K562 (cell line): Measurements from ENCODE around the gene WNT7B. TPM values are rescaled to one million over a fixed set of nuclear protein-coding genes. Genes with fewer than 3 reads are reported as not detected.
A peak's percentile ranks its signal among the peaks of the same experiment; 100 is the strongest.

Experiments used
- ATAC-seq: fragments of 200-7000 bp; cut with Tn5 transposase; 3 replicates; pipeline ENCODE4 v1.9.1; 2020; ENCODE audit warnings: moderate library complexity
- BruUV-seq: library from RNA; stranded (reverse); fragments of 400-500 nt; replicated peaks from 2 replicates; lab custom pipeline; 2021; lab: Mats Ljungman, UMichigan
- CTCF ChIA-PET: fragments of 300-600 bp; formaldehyde crosslinking; extraction: SDS; loops from one replicate; lab custom pipeline; 2021; ENCODE audit warnings: low intra/inter-chr PET ratio; lab: Yijun Ruan, JAX
- POLR2A ChIA-PET: fragments of 300-600, 350-650 bp; sonication (Branson Sonifier 250); formaldehyde crosslinking; extraction: SDS; loops from one replicate; lab custom pipeline; 2021; ENCODE audit warnings: antibody characterized with exemption, inconsistent platforms; lab: Yijun Ruan, JAX
- DNase-seq, 4 experiments: peaks; one replicate each; pipeline versions ENCODE4 v3.0.0 to v3.0.0-alpha.2; 2011 to 2018; ENCODE audit warnings: low spot score in 3 of 4, mixed read lengths in 3 of 4; ENCODE audit errors: extremely low read depth in 1 of 4
- FAIRE-seq: peaks from 2 replicates; lab custom pipeline; 2011; peaks lifted over from hg19 to GRCh38; lab: Jason Lieb, UNC
- H2AFZ ChIP-seq: 2 replicates; pipeline ENCODE4 v1.6.0; 2011; ENCODE audit warnings: low read depth, low read length, control low read depth, inconsistent platforms
- H3K27ac ChIP-seq: fragments of 200-600 bp; 3 replicates; pipeline ENCODE4 v1.8.0; 2011; ENCODE audit warnings: low read depth, mild to moderate bottlenecking, control low read depth, inconsistent platforms, low read length, moderate library complexity, mixed read lengths; ENCODE audit errors: extremely low read depth
- H3K27me3 ChIP-seq, 2 experiments: fragments of 300-600 bp in 1 of 2; 2 replicates in 1 of 2; 3 replicates in 1 of 2; pipeline versions ENCODE4 v1.6.0 to v1.8.0; 2011; ENCODE audit warnings: inconsistent platforms in 2 of 2, low read length in 2 of 2, mild to moderate bottlenecking in 1 of 2, mixed read lengths in 1 of 2, moderate library complexity in 1 of 2; ENCODE audit not compliant: control insufficient read depth in 2 of 2, insufficient read depth in 2 of 2
- H3K36me3 ChIP-seq: fragments of 300-600 bp; 3 replicates; pipeline ENCODE4 v1.8.0; 2011; ENCODE audit warnings: mild to moderate bottlenecking, low read length, inconsistent platforms; ENCODE audit not compliant: control insufficient read depth, insufficient read depth
- H3K4me1 ChIP-seq, 2 experiments: fragments of 200-600 bp in 1 of 2; replicated peaks in 1 of 2; 2 replicates in 1 of 2; 3 replicates in 1 of 2; pipeline versions ENCODE4 v1.5.1 to v1.8.0; 2011; ENCODE audit warnings: inconsistent platforms in 2 of 2, low read length in 2 of 2, mild to moderate bottlenecking in 1 of 2, mixed read lengths in 1 of 2, moderate library complexity in 1 of 2; ENCODE audit not compliant: control insufficient read depth in 2 of 2, insufficient read depth in 2 of 2
- H3K4me2 ChIP-seq: 2 replicates; pipeline ENCODE4 v1.6.1; 2011; ENCODE audit warnings: low read length, control low read depth, inconsistent platforms, mixed read lengths; ENCODE audit not compliant: insufficient read depth
- H3K4me3 ChIP-seq: fragments of 200-600 bp; sonication (generic), shearing (Covaris generic); 2 replicates; pipeline ENCODE4 v1.5.1; 2016; ENCODE audit warnings: control low read depth, inconsistent platforms
- H3K79me2 ChIP-seq: fragments of 200-600 bp; 3 replicates; pipeline ENCODE4 v1.8.0; 2011; ENCODE audit warnings: low read length, inconsistent platforms; ENCODE audit not compliant: control insufficient read depth, insufficient read depth
- H3K9ac ChIP-seq, 2 experiments: 2 replicates each; pipeline versions ENCODE4 v1.6.0 to v1.6.1; 2011; ENCODE audit warnings: low read depth in 2 of 2, low read length in 2 of 2, control low read depth in 1 of 2, inconsistent platforms in 1 of 2, mild to moderate bottlenecking in 1 of 2, mixed read lengths in 1 of 2; ENCODE audit not compliant: insufficient read depth in 1 of 2
- H3K9me1 ChIP-seq: one replicate; pipeline ENCODE4 v1.6.0; 2011; ENCODE audit warnings: inconsistent platforms, mild to moderate bottlenecking, low read length, moderate library complexity; ENCODE audit not compliant: control insufficient read depth, insufficient read depth
- H3K9me3 ChIP-seq: replicated peaks from 2 replicates; pipeline ENCODE4 v1.5.1; 2011; ENCODE audit warnings: low read depth, low read length, inconsistent platforms; ENCODE audit not compliant: control insufficient read depth, insufficient read depth
- H4K20me1 ChIP-seq: replicated peaks from 2 replicates; pipeline ENCODE4 v1.6.1; 2011; ENCODE audit warnings: low read length, inconsistent platforms, mixed read lengths; ENCODE audit not compliant: control insufficient read depth, insufficient read depth
- FOXM1 ChIP-seq, 2 experiments: fragments of 450-650 bp in 1 of 2; sonication (generic) in 1 of 2; formaldehyde crosslinking in 1 of 2; IDR thresholded peaks; 2 replicates each; pipeline versions ENCODE4 v1.6.1 to v1.9.0; 2017 to 2022; ENCODE audit warnings: low read depth in 2 of 2, mild to moderate bottlenecking in 2 of 2, missing genetic modification reagents in 1 of 2, moderate library complexity in 1 of 2
- KDM4B ChIP-seq, 2 experiments: fragments of 450-650 bp in 1 of 2; sonication (generic) in 1 of 2; IDR thresholded peaks; 2 replicates each; pipeline ENCODE4 v1.6.1; 2016 to 2017; ENCODE audit warnings: borderline replicate concordance in 2 of 2, antibody characterized with exemption in 1 of 2, low read depth in 1 of 2, mild to moderate bottlenecking in 1 of 2
- NR3C1 ChIP-seq: sonication (generic); formaldehyde crosslinking; IDR thresholded peaks from 2 replicates; pipeline ENCODE4 v1.8.1; 2022; ENCODE audit warnings: missing genetic modification reagents
- PTTG1 ChIP-seq: fragments of 450-650 bp; IDR thresholded peaks from 2 replicates; pipeline ENCODE4 v1.6.1; 2016; ENCODE audit warnings: low read depth, mild to moderate bottlenecking, missing genetic modification characterization, missing compliant biosample characterization
- SMARCB1 ChIP-seq: IDR thresholded peaks from 2 replicates; pipeline ENCODE4 v1.6.1; 2011; ENCODE audit warnings: improper control_type of control experiment, low read depth; ENCODE audit not compliant: insufficient read length
- ZFP36 ChIP-seq: fragments of 150-350 bp; IDR thresholded peaks from 2 replicates; pipeline ENCODE4 v1.6.1; 2018; ENCODE audit warnings: low read length, low read depth; ENCODE audit not compliant: partially characterized antibody
- ZKSCAN1 ChIP-seq: fragments of 150-350 bp; IDR thresholded peaks from 2 replicates; pipeline ENCODE4 v1.6.1; 2016; ENCODE audit warnings: low read depth, low read length
- ZNF24 ChIP-seq: fragments of 450-650 bp; IDR thresholded peaks from 2 replicates; pipeline ENCODE4 v1.6.1; 2016
- ZNF384 ChIP-seq: IDR thresholded peaks from 2 replicates; pipeline ENCODE4 v1.6.1; 2012; ENCODE audit warnings: low read depth, low read length, improper control_type of control experiment
- ZNF785 ChIP-seq: fragments of 250-450 bp; sonication (Bioruptor Pico); IDR thresholded peaks from 2 replicates; pipeline ENCODE4 v1.4.0; 2020; ENCODE audit warnings: mild to moderate bottlenecking
- WGBS: fragments of 100-300 bp; shearing (Covaris generic); methylation state at CpG from one replicate; pipeline ENCODE4 v1.1.6; 2016; ENCODE audit warnings: low coverage, mixed read lengths; ENCODE audit not compliant: insufficient coverage; ENCODE audit errors: missing lambda C conversion rate; 5-methylcytosine and 5-hydroxymethylcytosine counted together
- in situ Hi-C: fragments of 300-500 bp; cut with MboI; formaldehyde crosslinking; loops from 4 replicates; pipeline ENCODE4 v1.15.0; 2018; ENCODE audit warnings: inconsistent platforms, mixed read lengths
- intact Hi-C: fragments of 100-400 bp; cut with micrococcal nuclease; formaldehyde crosslinking; loops from 2 replicates; pipeline ENCODE4 v1.14.2; 2022
- polyA plus RNA-seq, 8 experiments: library from polyadenylated mRNA; depleted of rRNA in 4 of 8; stranded (reverse) in 5 of 8; unstranded in 3 of 8; fragments of >200 nt; fragmentation: Nextera tagmentation in 2 of 8; fragmentation: Illumina TruSeq in 1 of 8; extraction: Ambion mirVana in 2 of 8; extraction: Trizol in 1 of 8; gene quantifications; 2 replicates each; pipeline versions ENCODE4 v1.2.1 to v1.2.3, GENCODE V29; 2011 to 2014; ENCODE audit warnings: inconsistent platforms in 1 of 8, missing spikeins in 1 of 8
- total RNA-seq, 7 experiments: library from RNA; depleted of rRNA in 6 of 7; stranded (reverse); fragments of >200 nt in 6 of 7; fragmentation: Illumina TruSeq in 2 of 7; extraction: Trizol in 2 of 7; gene quantifications; 2 replicates each; pipeline versions ENCODE4 v1.2.1 to v1.2.3, GENCODE V29; 2011 to 2021; ENCODE audit warnings: low replicate concordance in 1 of 7

The WNT7B gene
- total and polyA plus RNA-seq, 9 of the 15 experiments (the other 6 are each of a cell fraction or from before 2014, with no cell fraction given) = not detected

DNA sequence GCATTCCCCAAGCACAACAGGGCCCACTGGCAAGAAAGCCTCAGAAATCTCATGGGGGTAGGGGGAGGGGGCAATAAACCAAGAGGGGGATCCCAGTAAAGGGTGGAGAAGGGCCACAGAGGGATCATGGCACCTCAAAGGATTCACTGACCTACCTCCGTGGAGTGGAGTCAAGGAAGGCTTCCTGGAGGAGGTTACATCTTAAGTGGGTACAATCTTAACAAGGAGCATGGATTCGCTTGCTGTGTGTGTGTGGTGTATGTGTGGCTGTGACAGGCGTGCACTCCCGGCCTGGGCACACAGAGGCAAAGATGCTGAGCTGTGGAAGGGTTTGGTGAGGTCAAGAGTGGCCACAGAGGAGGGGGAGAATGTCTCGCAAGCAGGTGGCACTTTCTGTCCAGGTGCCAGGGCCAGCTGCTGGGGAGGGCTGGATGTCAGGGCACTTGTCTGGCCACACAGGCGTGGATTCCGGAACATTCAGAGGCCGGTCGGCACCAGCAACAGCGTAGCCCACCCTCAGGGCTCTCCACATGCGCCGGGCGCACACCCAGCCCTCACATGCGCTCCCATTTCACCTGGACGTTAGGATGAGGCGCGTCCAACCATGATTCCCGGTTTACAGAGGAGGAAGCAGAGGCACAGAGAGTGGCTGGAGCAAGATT is 43.3 kb downstream of the WNT7B start:
- ChIA-PET POLR2A (no interaction called here), CTCF (no interaction called here)
- H3K27me3 ChIP-seq = peaks cover 2 to 54% of the 10 kb centered on the region in 2 experiments; a peak in 2 of 5 replicates

DNA sequence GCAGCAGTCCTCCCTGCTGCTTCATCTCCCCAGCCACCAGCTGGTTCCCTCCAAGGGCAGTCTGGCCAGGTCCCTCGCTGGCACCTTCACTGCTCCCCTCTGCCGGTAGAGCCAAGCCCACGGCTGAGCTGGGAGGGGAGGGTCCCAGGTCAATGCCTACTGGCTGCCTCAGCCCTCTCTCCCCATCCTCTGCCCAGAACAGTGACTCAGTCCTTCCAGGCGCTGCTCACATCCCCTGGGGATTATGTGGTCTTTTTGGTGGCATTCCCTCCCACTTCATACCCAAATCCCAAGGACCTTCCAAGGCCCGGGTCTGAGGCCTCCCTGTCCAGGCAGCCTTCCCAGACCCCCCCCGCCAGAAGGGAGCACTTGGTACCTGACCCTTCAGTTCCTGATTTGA is 44.9 kb downstream of the WNT7B start:
- TF ChIP-seq FOXM1 (IDR thresholded peaks at IDR 0.05; ENCODE audit: low read depth) = no peak
- no peak for TF ChIP-seq FOXM1 (CRISPR knock-in tag; IDR thresholded peaks at IDR 0.05; ENCODE audit: low read depth)
- no peak for TF ChIP-seq SMARCB1
- TF ChIP-seq ZNF384 = no peak
- no peak for TF ChIP-seq ZNF785 (CRISPR knock-in tag)
- no peak for TF ChIP-seq PTTG1 (tag)
- no peak for TF ChIP-seq NR3C1 (CRISPR knock-in tag)
- TF ChIP-seq ZKSCAN1 = no peak
- TF ChIP-seq, all 486 proteins: peak for 0
- Histone ChIP-seq H3K27ac (no peak overlapping the region), H4K20me1 (peaks cover 6% of the 10 kb centered on the region; the same call in 1 of the 2 replicates), H3K36me3 (no peaks in the 10 kb centered on the region), H3K27me3 (peaks cover 2 to 61% of the 10 kb centered on the region in 2 experiments; a peak in 2 of 5 replicates), H3K9me3 (no peaks in the 10 kb centered on the region), H3K9me1 (no peaks in the 10 kb centered on the region), H3K9ac (no peak overlapping the region), H3K4me2 (no peak overlapping the region), H3K79me2 (no peaks in the 10 kb centered on the region), H3K4me1 (peaks cover 0 to 17% of the 10 kb centered on the region in 2 experiments; a peak in 2 of 5 replicates), H2AFZ (no peak overlapping the region), H3K4me3 (no peak overlapping the region)
- WGBS = 6% methylated on average over 3 of the region's 6 CpGs
- CTCF ChIA-PET = no interaction called here
- no peak for DNase-seq
- BruUV-seq = no TSS peak
- in situ Hi-C loops = no loop called here
- no peak for FAIRE-seq
- ATAC-seq = no peak
- intact Hi-C loops = no loop called here
- POLR2A ChIA-PET = no interaction called here

More for the DNA sequence above, 43.3 kb downstream of the WNT7B start:
- Histone ChIP-seq H3K27ac (no peak overlapping the region), H3K4me2 (no peak overlapping the region), H3K79me2 (no peaks in the 10 kb centered on the region), H3K4me1 (peaks cover 0 to 16% of the 10 kb centered on the region in 2 experiments; a peak in 2 of 5 replicates), H3K9ac (no peak overlapping the region), H3K9me3 (no peaks in the 10 kb centered on the region), H2AFZ (no peak overlapping the region), H3K36me3 (no peaks in the 10 kb centered on the region), H3K4me3 (no peak overlapping the region), H4K20me1 (peaks cover 6% of the 10 kb centered on the region; the same call in 1 of the 2 replicates), H3K9me1 (no peaks in the 10 kb centered on the region)
- ATAC-seq = no peak
- TF ChIP-seq ZFP36 (peak; percentile 79), KDM4B (IDR thresholded peaks at IDR 0.05; ENCODE audit: borderline replicate concordance in 2 of 2, low read depth in 1 of 2) (no peak), ZNF24 (no peak)
- in situ Hi-C loops = no loop called here
- no peak for FAIRE-seq
- intact Hi-C loops = no loop called here
- WGBS = 1% methylated on average over 9 of the region's 18 CpGs
- no TSS peak for BruUV-seq
- no peak for DNase-seq
